ENCODE results near the gene ARFGAP2.
"Not testable (repeated sequence)": the region's sequence is repeated elsewhere in the genome, so short reads cannot be mapped to it uniquely, and the experiment has no call there.

The ARFGAP2 gene

GRCh38 chr11:47201015-47201414 lies 24.3 kb upstream of the ARFGAP2 start:
- no peak for DNase-seq (ENCODE audit: low read depth in 2 of 2)
- no peak for TF ChIP-seq CTCF (IDR thresholded peaks at IDR 0.05; ENCODE audit: low read depth, low read length)
- no peak overlapping the region for H3K4me3 ChIP-seq (replicated peaks in 1 of 2; ENCODE audit: low read depth in 2 of 2, low read length in 2 of 2)

DNA sequence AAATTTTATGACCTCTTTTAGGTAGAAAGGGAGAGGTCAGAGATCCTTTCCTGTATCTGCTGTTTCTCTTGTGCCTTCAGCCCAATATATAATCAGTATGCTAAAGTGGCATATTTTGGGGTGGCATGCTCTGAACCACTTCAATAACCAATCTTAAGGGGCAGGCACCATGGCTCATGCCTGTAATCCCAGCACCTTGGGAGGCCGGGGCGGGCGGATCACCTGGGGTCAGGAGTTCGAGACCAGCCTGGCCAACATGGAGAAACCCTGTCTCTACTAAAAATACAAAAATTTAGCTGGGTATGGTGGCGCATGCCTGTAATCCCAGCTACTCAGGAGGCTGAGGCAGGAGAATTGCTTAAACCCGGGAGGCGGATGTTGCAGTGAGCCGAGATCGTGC lies 21.5 kb upstream of the ARFGAP2 start:
- DNase-seq (ENCODE audit: low read depth in 2 of 2); H3K4me3 ChIP-seq (replicated peaks in 1 of 2; ENCODE audit: low read depth in 2 of 2, low read length in 2 of 2): not testable (repeated sequence)

DNA sequence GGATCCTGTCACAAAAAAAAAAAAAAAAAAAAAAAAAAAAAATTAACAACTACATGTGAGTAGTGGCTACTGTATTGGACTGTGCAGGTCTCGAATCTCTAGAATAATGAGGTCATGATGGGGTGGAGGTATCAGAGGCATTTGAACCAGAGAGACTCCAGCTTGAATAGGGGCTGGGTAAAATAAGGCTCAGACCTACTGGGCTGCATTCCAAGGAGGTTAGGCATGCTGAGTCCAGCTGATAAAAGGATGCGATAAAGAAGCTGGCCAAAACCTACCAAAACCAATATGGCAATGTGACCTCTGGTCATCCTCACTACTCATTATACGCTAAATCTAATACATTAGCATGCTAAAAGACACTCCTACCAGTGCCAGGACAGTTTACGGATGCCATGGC lies 15.4 kb upstream of the ARFGAP2 start:
- no peak for DNase-seq (ENCODE audit: low read depth in 2 of 2)
- no peak overlapping the region for H3K4me3 ChIP-seq (replicated peaks in 1 of 2; ENCODE audit: low read depth in 2 of 2, low read length in 2 of 2)
- TF ChIP-seq CTCF (IDR thresholded peaks at IDR 0.05; ENCODE audit: low read depth, low read length), result no peak

- DNase-seq (ENCODE audit: low read depth in 2 of 2), result peak in 1 of 2 donors; percentile 22
- not testable (repeated sequence) for H3K4me3 ChIP-seq (replicated peaks in 1 of 2; ENCODE audit: low read depth in 2 of 2, low read length in 2 of 2)
Observed at GRCh38 chr11:47191137-47191536, 14.5 kb upstream of the ARFGAP2 start.

GRCh38 chr11:47189100-47189834 lies 12.6 kb upstream of the ARFGAP2 start:
- no peak overlapping the region for H3K4me3 ChIP-seq (replicated peaks in 1 of 2; ENCODE audit: low read depth in 2 of 2, low read length in 2 of 2)
- TF ChIP-seq CTCF (IDR thresholded peaks at IDR 0.05; ENCODE audit: low read depth, low read length), result no peak
- peak; percentile 86 to 95 for DNase-seq (ENCODE audit: low read depth in 2 of 2)

DNA sequence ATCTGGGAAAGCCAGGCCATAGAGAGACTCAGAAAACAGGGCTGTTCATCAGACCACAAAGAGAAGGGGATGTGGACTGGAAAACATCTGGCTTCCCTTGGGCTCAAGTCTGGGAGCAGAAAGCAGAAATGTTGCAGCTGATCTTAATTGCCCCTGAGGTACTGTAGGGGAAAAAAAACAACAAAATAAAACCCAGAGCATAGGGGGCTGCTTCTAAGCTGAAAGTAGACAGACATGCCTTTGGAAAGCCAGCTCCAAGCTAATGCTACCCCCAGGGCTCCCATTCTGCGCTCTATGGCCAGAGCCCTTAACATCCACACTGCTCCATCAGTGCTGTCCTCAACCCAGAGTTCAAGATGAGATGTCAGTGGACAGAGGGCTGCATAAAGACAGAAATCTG lies 11.6 kb upstream of the ARFGAP2 start:
- no peak for TF ChIP-seq CTCF (IDR thresholded peaks at IDR 0.05; ENCODE audit: low read depth, low read length)
- no peak overlapping the region for H3K4me3 ChIP-seq (replicated peaks in 1 of 2; ENCODE audit: low read depth in 2 of 2, low read length in 2 of 2)
- DNase-seq (ENCODE audit: low read depth in 2 of 2), result no peak

- no peak for TF ChIP-seq CTCF (IDR thresholded peaks at IDR 0.05; ENCODE audit: low read depth, low read length)
- no peak for DNase-seq (ENCODE audit: low read depth in 2 of 2)
- H3K4me3 ChIP-seq (replicated peaks in 1 of 2; ENCODE audit: low read depth in 2 of 2, low read length in 2 of 2), result no peak overlapping the region
Observed at GRCh38 chr11:47187723-47188122, 11.0 kb upstream of the ARFGAP2 start.
